ENCODE data around the gene BNIP3.

BNIP3 gene

GRCh38 chr10:131944412-131944811 is 37.3 kb downstream of the BNIP3 start:
- TF ChIP-seq CREB1 (IDR thresholded peaks at IDR 0.05; ENCODE audit: low read depth) (no peak), EP300 (IDR thresholded peaks at IDR 0.05; ENCODE audit: borderline replicate concordance) (no peak), TCF12 (IDR thresholded peaks at IDR 0.05; ENCODE audit: low read depth) (no peak), REST (IDR thresholded peaks at IDR 0.05; ENCODE audit: low read depth) (no peak), RAD21 (IDR thresholded peaks at IDR 0.05; ENCODE audit: low read depth) (no peak), TAF1 (IDR thresholded peaks at IDR 0.05; ENCODE audit: low read depth) (no peak)

GRCh38 chr10:131943021-131943814 is 38.5 kb downstream of the BNIP3 start:
- TF ChIP-seq ZBTB7A (IDR thresholded peaks at IDR 0.05; ENCODE audit: low read depth): no peak
- peak; percentile 39; the same call in 1 of the 2 replicates for TF ChIP-seq RAD21 (IDR thresholded peaks at IDR 0.05; ENCODE audit: low read depth)
- TF ChIP-seq YY1 (IDR thresholded peaks at IDR 0.05; ENCODE audit: low read depth): no peak

GRCh38 chr10:131942455-131942854 is 39.3 kb downstream of the BNIP3 start:
- no peak for TF ChIP-seq ZBTB7A (IDR thresholded peaks at IDR 0.05; ENCODE audit: low read depth)
- TF ChIP-seq NFIC (IDR thresholded peaks at IDR 0.05): no peak
- TF ChIP-seq TEAD4 (IDR thresholded peaks at IDR 0.05): no peak
- TF ChIP-seq TCF12 (IDR thresholded peaks at IDR 0.05; ENCODE audit: low read depth): no peak
- TF ChIP-seq CEBPB (IDR thresholded peaks at IDR 0.05): no peak
- no peak for TF ChIP-seq RAD21 (IDR thresholded peaks at IDR 0.05; ENCODE audit: low read depth)
- no peak for TF ChIP-seq MAX (IDR thresholded peaks at IDR 0.05)
- TF ChIP-seq YY1 (IDR thresholded peaks at IDR 0.05; ENCODE audit: low read depth): no peak
- TF ChIP-seq FOXM1 (IDR thresholded peaks at IDR 0.05; ENCODE audit: borderline replicate concordance, low read depth): no peak
- TF ChIP-seq TAF1 (IDR thresholded peaks at IDR 0.05; ENCODE audit: low read depth): no peak
- TF ChIP-seq EP300 (IDR thresholded peaks at IDR 0.05; ENCODE audit: borderline replicate concordance): no peak
- no peak for TF ChIP-seq USF1 (IDR thresholded peaks at IDR 0.05)
- TF ChIP-seq CREB1 (IDR thresholded peaks at IDR 0.05; ENCODE audit: low read depth): no peak
- no peak for TF ChIP-seq REST (IDR thresholded peaks at IDR 0.05; ENCODE audit: low read depth)
- TF ChIP-seq EGR1 (IDR thresholded peaks at IDR 0.05): no peak

GRCh38 chr10:131938681-131939080 is 43.0 kb downstream of the BNIP3 start:
- TF ChIP-seq TEAD4 (IDR thresholded peaks at IDR 0.05) (no peak), NFIC (IDR thresholded peaks at IDR 0.05) (no peak), CREB1 (IDR thresholded peaks at IDR 0.05; ENCODE audit: low read depth) (no peak), FOXM1 (IDR thresholded peaks at IDR 0.05; ENCODE audit: borderline replicate concordance, low read depth) (no peak), REST (IDR thresholded peaks at IDR 0.05; ENCODE audit: low read depth) (no peak), CEBPB (IDR thresholded peaks at IDR 0.05) (no peak), TAF1 (IDR thresholded peaks at IDR 0.05; ENCODE audit: low read depth) (no peak), RAD21 (IDR thresholded peaks at IDR 0.05; ENCODE audit: low read depth) (no peak), MAX (IDR thresholded peaks at IDR 0.05) (no peak)

GRCh38 chr10:131937836-131938235 is 43.9 kb downstream of the BNIP3 start:
- no peak for TF ChIP-seq TAF1 (IDR thresholded peaks at IDR 0.05; ENCODE audit: low read depth)
- TF ChIP-seq MAX (IDR thresholded peaks at IDR 0.05): no peak
- TF ChIP-seq EP300 (IDR thresholded peaks at IDR 0.05; ENCODE audit: borderline replicate concordance): no peak
- no peak for TF ChIP-seq CREB1 (IDR thresholded peaks at IDR 0.05; ENCODE audit: low read depth)
- no peak for TF ChIP-seq REST (IDR thresholded peaks at IDR 0.05; ENCODE audit: low read depth)
- TF ChIP-seq RAD21 (IDR thresholded peaks at IDR 0.05; ENCODE audit: low read depth): no peak
- TF ChIP-seq YY1 (IDR thresholded peaks at IDR 0.05; ENCODE audit: low read depth): no peak
- TF ChIP-seq TCF12 (IDR thresholded peaks at IDR 0.05; ENCODE audit: low read depth): no peak
- no peak for TF ChIP-seq NFIC (IDR thresholded peaks at IDR 0.05)
- no peak for TF ChIP-seq CEBPB (IDR thresholded peaks at IDR 0.05)
- TF ChIP-seq TEAD4 (IDR thresholded peaks at IDR 0.05): no peak
- no peak for TF ChIP-seq USF1 (IDR thresholded peaks at IDR 0.05)
- TF ChIP-seq ZBTB7A (IDR thresholded peaks at IDR 0.05; ENCODE audit: low read depth): no peak
- no peak for TF ChIP-seq EGR1 (IDR thresholded peaks at IDR 0.05)
- no peak for TF ChIP-seq FOXM1 (IDR thresholded peaks at IDR 0.05; ENCODE audit: borderline replicate concordance, low read depth)
